Activated naive CD4-positive, alpha-beta T cell treated with anti-CD3 and anti-CD28 coated beads, Interleukin-2, amount 50 U/mL, for 72 hours (primary cell): ENCODE results near the gene SLC2A5. TPM values are rescaled to one million over a fixed set of nuclear protein-coding genes. Genes with fewer than 3 reads are reported as not detected.
A peak's percentile ranks its signal among the peaks of the same experiment; 100 is the strongest.

ENCODE experiments used
- ATAC-seq, 2 donors: fragments of 150-1000 bp; cut with Tn5 transposase; 2 replicates each; pipeline ENCODE4 v1.10.0; 2021; ENCODE audit warnings: mild to moderate bottlenecking in 2 of 2, moderate library complexity in 2 of 2
- DNase-seq, 2 donors: peaks; one replicate each; pipeline ENCODE4 v3.0.0; 2021 to 2022; ENCODE audit warnings: low spot score in 2 of 2
- H3K27ac Mint-ChIP-seq, 2 donors: one replicate each; pipeline ENCODE4 v1.8.0; 2022; ENCODE audit warnings: mild to moderate bottlenecking in 2 of 2, mixed read lengths in 2 of 2
- H3K36me3 Mint-ChIP-seq, 2 donors: one replicate each; pipeline ENCODE4 v1.8.0; 2022; ENCODE audit warnings: mixed read lengths in 2 of 2
- H3K9me3 Mint-ChIP-seq, 2 donors: one replicate each; pipeline ENCODE4 v1.8.0; 2022; ENCODE audit warnings: mixed read lengths in 2 of 2
- total RNA-seq, 2 donors: library from RNA; stranded (reverse); gene quantifications; one replicate each; pipeline ENCODE4 v1.2.3, GENCODE V29; 2022

The SLC2A5 gene
- total RNA-seq, 2 donors from 2014 or later, result not detected

DNA sequence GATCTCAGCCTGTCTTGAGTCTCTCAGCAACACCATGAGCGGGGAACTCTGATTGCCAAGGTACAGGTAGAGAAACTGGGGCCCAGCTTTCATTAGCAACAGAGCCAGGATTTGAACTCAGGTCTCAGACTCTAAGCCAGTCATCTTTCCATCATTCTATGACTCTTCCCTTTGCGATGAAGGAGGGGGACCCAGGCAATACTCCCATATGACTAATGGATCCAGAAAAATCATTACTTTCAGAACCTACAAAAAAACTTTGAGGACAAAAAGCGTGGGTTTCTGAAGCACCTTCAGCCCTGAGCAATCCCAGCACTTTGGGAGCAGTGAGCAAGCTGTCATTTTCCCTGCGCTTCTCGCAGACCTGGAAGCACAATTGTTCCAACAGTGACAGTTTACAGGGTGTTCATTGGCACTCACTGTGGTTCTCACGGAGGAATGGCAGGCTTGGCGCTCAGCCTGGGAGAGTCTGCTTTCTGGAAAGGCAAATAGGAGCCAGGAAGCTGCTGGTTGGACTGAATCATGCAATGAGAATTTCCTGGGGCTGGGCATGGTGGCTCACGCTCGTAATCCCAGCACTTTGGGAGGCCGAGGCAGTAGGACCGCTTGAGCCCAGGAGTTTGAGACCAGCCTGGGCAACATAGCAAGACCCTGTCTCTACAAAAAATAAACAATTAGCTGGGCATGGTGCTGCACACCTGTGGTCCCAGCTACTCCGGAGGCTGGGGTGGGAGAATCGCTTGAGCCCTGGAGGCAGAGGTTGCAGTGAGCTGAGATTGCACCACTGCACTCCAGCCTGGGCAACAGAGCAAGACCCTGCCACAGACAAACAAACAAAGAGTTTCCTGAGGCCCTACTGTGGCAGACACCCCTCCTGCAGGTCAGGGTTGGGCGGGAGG, 83.3 kb downstream of the SLC2A5 start:
- no peak for ATAC-seq
- H3K36me3 Mint-ChIP-seq, result no peaks in the 10 kb centered on the region
- H3K27ac Mint-ChIP-seq, result peak overlapping the region; percentile 55 to 88
- DNase-seq, result no peak
- H3K9me3 Mint-ChIP-seq, result no peaks in the 10 kb centered on the region

Other genes with a start within 250 kb of the SLC2A5 start
- 1,000 to 10,000 TPM; 1,473 to 3,739 TPM for gene ENO1, start 190.9 kb downstream of the SLC2A5 start, total RNA-seq
- gene CA6, start 123.8 kb downstream of the SLC2A5 start, total RNA-seq, result 1 to 10 TPM in 1 of 2 donors, under 1 TPM in 1; 0.66 to 1.7 TPM
- gene SLC2A7, start 43.2 kb downstream of the SLC2A5 start, total RNA-seq, result not detected
- 1 to 10 TPM; 4.5 to 9.1 TPM for gene GPR157, start 59.5 kb upstream of the SLC2A5 start, total RNA-seq
- 10 to 100 TPM in 1 of 2 donors, 1 to 10 TPM in 1; 4.4 to 16.2 TPM for gene H6PD, start 165.1 kb upstream of the SLC2A5 start, total RNA-seq
- 10 to 100 TPM in 1 of 2 donors, 1 to 10 TPM in 1; 3.8 to 12.6 TPM for gene SPSB1, start 223.3 kb upstream of the SLC2A5 start, total RNA-seq